Calu3 (cell line): ENCODE measurements around the gene MRPL46. TPM values are rescaled to one million over a fixed set of nuclear protein-coding genes. Genes with fewer than 3 reads are reported as not detected.
"Not testable (repeated sequence)": the region's sequence is repeated elsewhere in the genome, so short reads cannot be mapped to it uniquely, and the experiment has no call there.

Experiments
- BruUV-seq: library from RNA; stranded (reverse); fragments of 400-500 nt; replicated peaks from 2 replicates; lab custom pipeline; 2021; lab: Mats Ljungman, UMichigan
- CTCF ChIA-PET: fragments of 300-600 bp; sonication (Branson Sonifier 250); formaldehyde crosslinking; loops from one replicate; lab custom pipeline; 2022; ENCODE audit warnings: antibody characterized with exemption; lab: Charles Lee
- DNase-seq: peaks from one replicate; pipeline ENCODE4 v3.0.0; 2022
- H3K27ac Mint-ChIP-seq: one replicate; pipeline ENCODE4 v1.8.0; 2022; ENCODE audit warnings: mixed read lengths; ENCODE audit not compliant: unreplicated experiment
- H3K27me3 Mint-ChIP-seq: one replicate; pipeline ENCODE4 v1.8.0; 2022; ENCODE audit warnings: mixed read lengths; ENCODE audit not compliant: unreplicated experiment
- H3K36me3 Mint-ChIP-seq: one replicate; pipeline ENCODE4 v1.8.0; 2022; ENCODE audit warnings: mild to moderate bottlenecking, moderate library complexity, mixed read lengths; ENCODE audit not compliant: insufficient read depth, unreplicated experiment
- H3K4me1 Mint-ChIP-seq: one replicate; pipeline ENCODE4 v1.8.0; 2022; ENCODE audit warnings: mild to moderate bottlenecking, low read depth, mixed read lengths; ENCODE audit not compliant: unreplicated experiment
- H3K4me3 Mint-ChIP-seq: one replicate; pipeline ENCODE4 v1.8.0; 2022; ENCODE audit warnings: mild to moderate bottlenecking, low read depth, moderate library complexity, mixed read lengths; ENCODE audit not compliant: unreplicated experiment
- H3K9me3 Mint-ChIP-seq: one replicate; pipeline ENCODE4 v1.8.0; 2022; ENCODE audit warnings: low read depth, mixed read lengths; ENCODE audit not compliant: unreplicated experiment
- CTCF ChIP-seq: fragments of 200-600 bp; IDR thresholded peaks from one replicate; pipeline ENCODE4 v1.8.0; 2022; ENCODE audit warnings: antibody characterized with exemption; ENCODE audit not compliant: unreplicated experiment
- intact Hi-C: fragments of 100-400 bp; cut with micrococcal nuclease; formaldehyde crosslinking; loops from one replicate; pipeline ENCODE4 v1.10.0; 2022; ENCODE audit not compliant: unreplicated experiment
- total RNA-seq: library from RNA; stranded (reverse); gene quantifications from 2 replicates; pipeline ENCODE4 v1.2.3, GENCODE V29; 2022

Gene MRPL46
- total RNA-seq, 1 experiment from 2014 or later: 47.6 TPM

GRCh38 chr15:88438181-88438580, 29.0 kb downstream of the MRPL46 start:
- no peak for TF ChIP-seq CTCF
- Mint-ChIP-seq H3K4me3 (no peak overlapping the region), H3K36me3 (no peaks in the 10 kb centered on the region), H3K4me1 (no peaks in the 10 kb centered on the region), H3K27me3 (peaks cover 63% of the 10 kb centered on the region), H3K9me3 (no peaks in the 10 kb centered on the region), H3K27ac (no peak overlapping the region)
- CTCF ChIA-PET: no interaction called here
- no peak for DNase-seq
- intact Hi-C loops: no loop called here
- no TSS peak for BruUV-seq

GRCh38 chr15:88434106-88434505, 33.1 kb downstream of the MRPL46 start:
- DNase-seq, H3K4me1 Mint-ChIP-seq, H3K36me3 Mint-ChIP-seq, H3K9me3 Mint-ChIP-seq, H3K4me3 Mint-ChIP-seq, BruUV-seq, H3K27ac Mint-ChIP-seq, intact Hi-C loops: not testable (repeated sequence)
- H3K27me3 Mint-ChIP-seq: peaks cover 72% of the 10 kb centered on the region
- CTCF ChIA-PET: interaction anchor here (0.7 kb wide), 1 partner anchor 191 kb away, joined by 3 read pairs; no protein-coding TSS in a partner anchor

GRCh38 chr15:88433046-88433685, 34.0 kb downstream of the MRPL46 start:
- CTCF ChIA-PET: interaction anchor here (0.7 kb wide), 1 partner anchor 190 kb away, joined by 3 read pairs; no protein-coding TSS in a partner anchor
- DNase-seq: no peak

GRCh38 chr15:88431441-88431840, 35.7 kb downstream of the MRPL46 start:
- Mint-ChIP-seq H3K4me1 (no peaks in the 10 kb centered on the region), H3K9me3 (no peaks in the 10 kb centered on the region), H3K4me3 (no peak overlapping the region), H3K27me3 (peaks cover 72% of the 10 kb centered on the region), H3K36me3 (no peaks in the 10 kb centered on the region), H3K27ac (no peak overlapping the region)
- TF ChIP-seq CTCF: no peak
- no TSS peak for BruUV-seq
- DNase-seq: no peak
- CTCF ChIA-PET: interaction anchor here (0.6 kb wide), 1 partner anchor 59 kb away, joined by 7 read pairs; no protein-coding TSS in a partner anchor
- intact Hi-C loops: no loop called here

More at GRCh38 chr15:88433046-88433685, 34.0 kb downstream of the MRPL46 start:
- H3K36me3 Mint-ChIP-seq: no peaks in the 10 kb centered on the region
- no peak for TF ChIP-seq CTCF
- BruUV-seq: no TSS peak
- no peaks in the 10 kb centered on the region for H3K4me1 Mint-ChIP-seq
- no peaks in the 10 kb centered on the region for H3K9me3 Mint-ChIP-seq
- no peak overlapping the region for H3K27ac Mint-ChIP-seq
- intact Hi-C loops: no loop called here
- no peak overlapping the region for H3K4me3 Mint-ChIP-seq
- H3K27me3 Mint-ChIP-seq: peaks cover 72% of the 10 kb centered on the region

GRCh38 chr15:88430051-88430450, 37.1 kb downstream of the MRPL46 start:
- intact Hi-C loops: no loop called here
- H3K9me3 Mint-ChIP-seq: no peaks in the 10 kb centered on the region
- no peak for TF ChIP-seq CTCF
- H3K27me3 Mint-ChIP-seq: peaks cover 71% of the 10 kb centered on the region
- H3K4me1 Mint-ChIP-seq: no peaks in the 10 kb centered on the region
- no peak overlapping the region for H3K27ac Mint-ChIP-seq
- no peak overlapping the region for H3K4me3 Mint-ChIP-seq
- BruUV-seq: no TSS peak
- DNase-seq: no peak
- no peaks in the 10 kb centered on the region for H3K36me3 Mint-ChIP-seq
- CTCF ChIA-PET: no interaction called here
